Measurements from ENCODE around the gene ZNF319. TPM values are rescaled to one million over a fixed set of nuclear protein-coding genes. Genes with fewer than 3 reads are reported as not detected.

Gene ZNF319
- total and polyA plus RNA-seq, 2 of the 13 experiments (the other 11 are each of a cell fraction or from before 2014, with no cell fraction given): 2.4 to 3.6 TPM

DNA sequence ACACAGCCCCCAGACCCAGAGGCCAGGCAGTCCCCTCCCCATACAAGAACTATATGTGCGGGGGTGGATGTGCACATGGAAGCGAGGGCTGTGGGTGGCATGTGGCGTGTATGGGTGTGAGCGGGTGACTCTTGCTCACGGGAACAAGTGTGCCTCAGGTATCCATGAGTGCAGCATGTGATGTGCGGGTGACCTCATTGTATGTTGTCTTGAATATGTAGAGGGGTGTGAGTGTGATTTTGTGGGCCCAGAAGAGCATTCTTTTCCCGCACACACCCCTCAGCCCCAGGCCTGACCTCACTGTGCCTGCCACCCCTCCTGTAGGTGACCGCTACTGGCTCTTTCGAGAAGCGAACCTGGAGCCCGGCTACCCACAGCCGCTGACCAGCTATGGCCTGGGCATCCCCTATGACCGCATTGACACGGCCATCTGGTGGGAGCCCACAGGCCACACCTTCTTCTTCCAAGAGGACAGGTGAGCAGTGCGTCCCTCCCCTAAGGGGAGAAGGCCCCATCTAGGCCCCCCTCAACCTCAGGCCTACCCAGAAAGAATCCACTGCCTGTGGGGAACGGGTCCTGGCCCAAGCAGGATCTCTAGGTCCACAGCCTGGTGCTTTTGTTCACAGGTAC, 42.5 kb upstream of the ZNF319 start (continued):
- TF ChIP-seq, protein P1, sequence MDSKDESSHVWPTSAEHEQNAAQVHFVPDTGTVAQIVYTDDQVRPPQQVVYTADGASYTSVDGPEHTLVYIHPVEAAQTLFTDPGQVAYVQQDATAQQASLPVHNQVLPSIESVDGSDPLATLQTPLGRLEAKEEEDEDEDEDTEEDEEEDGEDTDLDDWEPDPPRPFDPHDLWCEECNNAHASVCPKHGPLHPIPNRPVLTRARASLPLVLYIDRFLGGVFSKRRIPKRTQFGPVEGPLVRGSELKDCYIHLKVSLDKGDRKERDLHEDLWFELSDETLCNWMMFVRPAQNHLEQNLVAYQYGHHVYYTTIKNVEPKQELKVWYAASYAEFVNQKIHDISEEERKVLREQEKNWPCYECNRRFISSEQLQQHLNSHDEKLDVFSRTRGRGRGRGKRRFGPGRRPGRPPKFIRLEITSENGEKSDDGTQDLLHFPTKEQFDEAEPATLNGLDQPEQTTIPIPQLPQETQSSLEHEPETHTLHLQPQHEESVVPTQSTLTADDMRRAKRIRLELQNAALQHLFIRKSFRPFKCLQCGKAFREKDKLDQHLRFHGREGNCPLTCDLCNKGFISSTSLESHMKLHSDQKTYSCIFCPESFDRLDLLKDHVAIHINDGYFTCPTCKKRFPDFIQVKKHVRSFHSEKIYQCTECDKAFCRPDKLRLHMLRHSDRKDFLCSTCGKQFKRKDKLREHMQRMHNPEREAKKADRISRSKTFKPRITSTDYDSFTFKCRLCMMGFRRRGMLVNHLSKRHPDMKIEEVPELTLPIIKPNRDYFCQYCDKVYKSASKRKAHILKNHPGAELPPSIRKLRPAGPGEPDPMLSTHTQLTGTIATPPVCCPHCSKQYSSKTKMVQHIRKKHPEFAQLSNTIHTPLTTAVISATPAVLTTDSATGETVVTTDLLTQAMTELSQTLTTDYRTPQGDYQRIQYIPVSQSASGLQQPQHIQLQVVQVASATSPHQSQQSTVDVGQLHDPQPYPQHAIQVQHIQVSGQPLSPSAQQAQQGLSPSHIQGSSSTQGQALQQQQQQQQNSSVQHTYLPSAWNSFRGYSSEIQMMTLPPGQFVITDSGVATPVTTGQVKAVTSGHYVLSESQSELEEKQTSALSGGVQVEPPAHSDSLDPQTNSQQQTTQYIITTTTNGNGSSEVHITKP (CRISPR knock-in tag; IDR thresholded peaks at IDR 0.05; ENCODE audit: low read depth): no peak
- TF ChIP-seq, protein P2, sequence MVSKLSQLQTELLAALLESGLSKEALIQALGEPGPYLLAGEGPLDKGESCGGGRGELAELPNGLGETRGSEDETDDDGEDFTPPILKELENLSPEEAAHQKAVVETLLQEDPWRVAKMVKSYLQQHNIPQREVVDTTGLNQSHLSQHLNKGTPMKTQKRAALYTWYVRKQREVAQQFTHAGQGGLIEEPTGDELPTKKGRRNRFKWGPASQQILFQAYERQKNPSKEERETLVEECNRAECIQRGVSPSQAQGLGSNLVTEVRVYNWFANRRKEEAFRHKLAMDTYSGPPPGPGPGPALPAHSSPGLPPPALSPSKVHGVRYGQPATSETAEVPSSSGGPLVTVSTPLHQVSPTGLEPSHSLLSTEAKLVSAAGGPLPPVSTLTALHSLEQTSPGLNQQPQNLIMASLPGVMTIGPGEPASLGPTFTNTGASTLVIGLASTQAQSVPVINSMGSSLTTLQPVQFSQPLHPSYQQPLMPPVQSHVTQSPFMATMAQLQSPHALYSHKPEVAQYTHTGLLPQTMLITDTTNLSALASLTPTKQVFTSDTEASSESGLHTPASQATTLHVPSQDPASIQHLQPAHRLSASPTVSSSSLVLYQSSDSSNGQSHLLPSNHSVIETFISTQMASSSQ (IDR thresholded peaks at IDR 0.05; ENCODE audit: low read depth): no peak
- TF ChIP-seq, protein P2 (CRISPR knock-in tag; IDR thresholded peaks at IDR 0.05; ENCODE audit: borderline replicate concordance): no peak
- TF ChIP-seq, protein P3, sequence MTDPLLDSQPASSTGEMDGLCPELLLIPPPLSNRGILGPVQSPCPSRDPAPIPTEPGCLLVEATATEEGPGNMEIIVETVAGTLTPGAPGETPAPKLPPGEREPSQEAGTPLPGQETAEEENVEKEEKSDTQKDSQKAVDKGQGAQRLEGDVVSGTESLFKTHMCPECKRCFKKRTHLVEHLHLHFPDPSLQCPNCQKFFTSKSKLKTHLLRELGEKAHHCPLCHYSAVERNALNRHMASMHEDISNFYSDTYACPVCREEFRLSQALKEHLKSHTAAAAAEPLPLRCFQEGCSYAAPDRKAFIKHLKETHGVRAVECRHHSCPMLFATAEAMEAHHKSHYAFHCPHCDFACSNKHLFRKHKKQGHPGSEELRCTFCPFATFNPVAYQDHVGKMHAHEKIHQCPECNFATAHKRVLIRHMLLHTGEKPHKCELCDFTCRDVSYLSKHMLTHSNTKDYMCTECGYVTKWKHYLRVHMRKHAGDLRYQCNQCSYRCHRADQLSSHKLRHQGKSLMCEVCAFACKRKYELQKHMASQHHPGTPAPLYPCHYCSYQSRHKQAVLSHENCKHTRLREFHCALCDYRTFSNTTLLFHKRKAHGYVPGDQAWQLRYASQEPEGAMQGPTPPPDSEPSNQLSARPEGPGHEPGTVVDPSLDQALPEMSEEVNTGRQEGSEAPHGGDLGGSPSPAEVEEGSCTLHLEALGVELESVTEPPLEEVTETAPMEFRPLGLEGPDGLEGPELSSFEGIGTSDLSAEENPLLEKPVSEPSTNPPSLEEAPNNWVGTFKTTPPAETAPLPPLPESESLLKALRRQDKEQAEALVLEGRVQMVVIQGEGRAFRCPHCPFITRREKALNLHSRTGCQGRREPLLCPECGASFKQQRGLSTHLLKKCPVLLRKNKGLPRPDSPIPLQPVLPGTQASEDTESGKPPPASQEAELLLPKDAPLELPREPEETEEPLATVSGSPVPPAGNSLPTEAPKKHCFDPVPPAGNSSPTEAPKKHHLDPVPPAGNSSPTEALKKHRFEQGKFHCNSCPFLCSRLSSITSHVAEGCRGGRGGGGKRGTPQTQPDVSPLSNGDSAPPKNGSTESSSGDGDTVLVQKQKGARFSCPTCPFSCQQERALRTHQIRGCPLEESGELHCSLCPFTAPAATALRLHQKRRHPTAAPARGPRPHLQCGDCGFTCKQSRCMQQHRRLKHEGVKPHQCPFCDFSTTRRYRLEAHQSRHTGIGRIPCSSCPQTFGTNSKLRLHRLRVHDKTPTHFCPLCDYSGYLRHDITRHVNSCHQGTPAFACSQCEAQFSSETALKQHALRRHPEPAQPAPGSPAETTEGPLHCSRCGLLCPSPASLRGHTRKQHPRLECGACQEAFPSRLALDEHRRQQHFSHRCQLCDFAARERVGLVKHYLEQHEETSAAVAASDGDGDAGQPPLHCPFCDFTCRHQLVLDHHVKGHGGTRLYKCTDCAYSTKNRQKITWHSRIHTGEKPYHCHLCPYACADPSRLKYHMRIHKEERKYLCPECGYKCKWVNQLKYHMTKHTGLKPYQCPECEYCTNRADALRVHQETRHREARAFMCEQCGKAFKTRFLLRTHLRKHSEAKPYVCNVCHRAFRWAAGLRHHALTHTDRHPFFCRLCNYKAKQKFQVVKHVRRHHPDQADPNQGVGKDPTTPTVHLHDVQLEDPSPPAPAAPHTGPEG (CRISPR knock-in tag; IDR thresholded peaks at IDR 0.05): no peak
- no peak for TF ChIP-seq SP4 (CRISPR knock-in tag; IDR thresholded peaks at IDR 0.05)
